ENCODE results near the gene ISM1. TPM values are rescaled to one million over a fixed set of nuclear protein-coding genes. Genes with fewer than 3 reads are reported as not detected.

Gene ISM1
- total and polyA plus RNA-seq, 4 donors = 6.0 to 11.6 (median 9.3) TPM

DNA sequence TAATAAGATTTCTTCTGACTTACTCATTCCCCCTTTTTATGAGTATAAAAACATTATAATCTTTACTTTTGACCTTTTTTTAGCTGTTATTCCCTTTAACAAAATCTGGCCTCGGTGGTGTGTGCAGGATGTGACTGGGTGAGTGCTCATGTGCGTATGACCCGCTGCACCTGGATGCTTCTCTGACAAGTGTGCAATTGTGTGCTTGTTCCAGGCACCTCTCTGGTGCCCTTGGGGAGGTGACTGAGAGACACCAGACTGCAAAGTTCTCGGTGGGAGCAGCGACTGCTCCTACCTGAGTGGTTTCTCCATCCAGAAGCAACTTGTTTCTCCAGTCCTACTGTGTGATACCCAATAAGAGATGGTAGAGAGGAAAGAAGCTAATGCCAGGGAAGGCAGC is 65.0 kb downstream of the ISM1 start:
- H3K27me3 ChIP-seq (ENCODE audit: control insufficient read depth, insufficient read depth, low read length) = no peaks in the 10 kb centered on the region
- WGBS (ENCODE audit: insufficient coverage) = 94% methylated on average over 5 of the region's 5 CpGs
- no peak for DNase-seq (ENCODE audit: low read depth in 4 of 6, low spot score in 6 of 6)
- no peak overlapping the region for H3K27ac ChIP-seq (ENCODE audit: low read depth, low read length)
- peaks cover 2% of the 10 kb centered on the region for H3K36me3 ChIP-seq (ENCODE audit: control insufficient read depth, insufficient read depth, low read length)
- H3K9me3 ChIP-seq (ENCODE audit: control insufficient read depth, insufficient read depth, low read length) = no peaks in the 10 kb centered on the region
- no peak overlapping the region for H3K4me3 ChIP-seq (ENCODE audit: low read depth, low read length)
- H3K4me1 ChIP-seq (ENCODE audit: control insufficient read depth, insufficient read depth, low read length) = no peaks in the 10 kb centered on the region

DNA sequence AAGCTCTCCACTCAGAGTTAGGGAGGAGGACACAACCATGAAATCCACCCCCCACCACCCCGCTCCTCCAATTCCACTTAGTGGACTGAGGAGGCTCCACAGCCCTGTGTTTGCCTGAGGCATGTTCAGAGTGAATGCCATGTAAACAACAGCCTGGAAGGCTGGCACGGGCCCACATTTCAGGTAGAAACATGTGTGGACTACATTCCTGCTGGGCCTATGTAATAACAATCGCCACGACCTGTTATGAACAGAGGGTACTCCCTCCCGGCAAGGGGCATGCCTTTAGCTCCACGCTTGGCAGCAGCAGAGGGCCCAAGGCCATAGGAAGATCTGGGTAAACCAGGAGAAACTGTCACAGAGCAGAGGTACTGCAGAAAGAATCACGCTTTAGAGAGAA is 65.5 kb downstream of the ISM1 start:
- H3K9me3 ChIP-seq (ENCODE audit: control insufficient read depth, insufficient read depth, low read length) = no peaks in the 10 kb centered on the region
- 92% methylated on average over 6 of the region's 7 CpGs for WGBS (ENCODE audit: insufficient coverage)
- H3K27ac ChIP-seq (ENCODE audit: low read depth, low read length) = no peak overlapping the region
- H3K4me1 ChIP-seq (ENCODE audit: control insufficient read depth, insufficient read depth, low read length) = no peaks in the 10 kb centered on the region
- DNase-seq (ENCODE audit: low read depth in 4 of 6, low spot score in 6 of 6) = no peak
- H3K27me3 ChIP-seq (ENCODE audit: control insufficient read depth, insufficient read depth, low read length) = no peaks in the 10 kb centered on the region
- no peak overlapping the region for H3K4me3 ChIP-seq (ENCODE audit: low read depth, low read length)
- peaks cover 2% of the 10 kb centered on the region for H3K36me3 ChIP-seq (ENCODE audit: control insufficient read depth, insufficient read depth, low read length)

DNA sequence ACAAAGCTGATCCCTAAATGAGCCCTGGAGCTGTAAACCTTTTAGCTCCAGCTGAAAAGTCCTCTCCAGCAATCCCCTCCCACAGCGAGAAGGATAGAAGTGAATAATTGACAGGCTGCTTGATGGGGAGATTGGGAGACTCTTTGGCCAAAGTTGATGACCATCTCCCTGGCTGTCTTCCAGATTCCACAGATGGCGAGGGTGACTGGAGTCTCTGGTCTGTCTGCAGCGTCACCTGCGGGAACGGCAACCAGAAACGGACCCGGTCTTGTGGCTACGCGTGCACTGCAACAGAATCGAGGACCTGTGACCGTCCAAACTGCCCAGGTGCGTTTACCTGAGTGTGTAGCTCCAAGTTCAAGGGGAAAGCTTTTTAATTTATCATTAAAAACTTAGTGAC is 67.3 kb downstream of the ISM1 start:
- no peak overlapping the region for H3K27ac ChIP-seq (ENCODE audit: low read depth, low read length)
- 94% methylated on average over 4 of the region's 12 CpGs for WGBS (ENCODE audit: insufficient coverage)
- DNase-seq (ENCODE audit: low read depth in 4 of 6, low spot score in 6 of 6) = no peak
- H3K36me3 ChIP-seq (ENCODE audit: control insufficient read depth, insufficient read depth, low read length) = peaks cover 2% of the 10 kb centered on the region
- H3K9me3 ChIP-seq (ENCODE audit: control insufficient read depth, insufficient read depth, low read length) = no peaks in the 10 kb centered on the region
- H3K4me1 ChIP-seq (ENCODE audit: control insufficient read depth, insufficient read depth, low read length) = no peaks in the 10 kb centered on the region
- H3K4me3 ChIP-seq (ENCODE audit: low read depth, low read length) = no peak overlapping the region
- H3K27me3 ChIP-seq (ENCODE audit: control insufficient read depth, insufficient read depth, low read length) = no peaks in the 10 kb centered on the region

DNA sequence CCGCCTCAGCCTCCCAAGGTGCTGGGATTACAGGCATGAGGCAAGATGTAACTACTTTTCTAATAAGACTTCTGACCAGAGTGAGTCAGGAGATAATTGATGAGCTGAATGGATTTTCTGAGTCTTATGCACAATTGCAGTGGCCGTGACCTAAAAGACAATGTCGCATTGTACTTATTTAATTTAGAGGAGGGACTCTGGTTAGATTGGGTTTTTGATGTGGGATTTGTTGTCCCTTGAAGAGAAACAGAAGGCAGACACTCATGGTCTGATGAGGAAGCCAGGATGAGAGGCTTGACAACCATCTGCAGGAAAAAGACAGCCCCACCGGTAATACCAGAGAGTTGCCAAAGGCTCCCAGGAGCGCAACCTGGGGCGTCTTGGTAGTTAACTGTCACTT is 68.0 kb downstream of the ISM1 start:
- WGBS (ENCODE audit: insufficient coverage) = 90% methylated on average over 3 of the region's 6 CpGs

DNA sequence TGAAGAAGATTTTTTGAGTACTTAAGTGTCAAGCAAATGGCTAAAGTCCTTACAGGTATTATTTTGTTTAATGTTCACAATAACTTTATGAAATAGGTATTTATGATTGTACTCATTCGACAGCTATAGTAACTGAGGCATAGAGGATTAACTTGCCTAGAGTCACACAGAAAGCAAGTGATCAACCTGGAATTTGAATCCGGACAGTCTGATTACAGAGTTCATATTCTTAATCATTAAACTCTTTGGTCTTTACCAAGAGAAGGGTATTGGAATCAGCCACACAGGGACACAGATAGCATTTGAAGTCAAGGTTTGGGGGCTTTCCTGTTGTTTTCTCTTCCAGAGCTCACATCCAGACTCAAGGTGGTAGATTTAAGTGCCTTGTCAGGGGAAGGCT is 69.7 kb downstream of the ISM1 start:
- DNase-seq (ENCODE audit: low read depth in 4 of 6, low spot score in 6 of 6) = no peak
- Histone ChIP-seq H3K27me3 (ENCODE audit: control insufficient read depth, insufficient read depth, low read length) (no peaks in the 10 kb centered on the region), H3K27ac (ENCODE audit: low read depth, low read length) (no peak overlapping the region), H3K36me3 (ENCODE audit: control insufficient read depth, insufficient read depth, low read length) (peaks cover 2% of the 10 kb centered on the region), H3K4me3 (ENCODE audit: low read depth, low read length) (no peak overlapping the region), H3K4me1 (ENCODE audit: control insufficient read depth, insufficient read depth, low read length) (no peaks in the 10 kb centered on the region), H3K9me3 (ENCODE audit: control insufficient read depth, insufficient read depth, low read length) (no peaks in the 10 kb centered on the region)
- no CpG with 5 or more reads among the region's 2 CpGs for WGBS (ENCODE audit: insufficient coverage)

More for the DNA sequence above, 68.0 kb downstream of the ISM1 start:
- Histone ChIP-seq H3K27me3 (ENCODE audit: control insufficient read depth, insufficient read depth, low read length) (no peaks in the 10 kb centered on the region), H3K36me3 (ENCODE audit: control insufficient read depth, insufficient read depth, low read length) (peaks cover 2% of the 10 kb centered on the region), H3K4me1 (ENCODE audit: control insufficient read depth, insufficient read depth, low read length) (no peaks in the 10 kb centered on the region), H3K4me3 (ENCODE audit: low read depth, low read length) (no peak overlapping the region), H3K27ac (ENCODE audit: low read depth, low read length) (no peak overlapping the region), H3K9me3 (ENCODE audit: control insufficient read depth, insufficient read depth, low read length) (no peaks in the 10 kb centered on the region)
- DNase-seq (ENCODE audit: low read depth in 4 of 6, low spot score in 6 of 6) = no peak

DNA sequence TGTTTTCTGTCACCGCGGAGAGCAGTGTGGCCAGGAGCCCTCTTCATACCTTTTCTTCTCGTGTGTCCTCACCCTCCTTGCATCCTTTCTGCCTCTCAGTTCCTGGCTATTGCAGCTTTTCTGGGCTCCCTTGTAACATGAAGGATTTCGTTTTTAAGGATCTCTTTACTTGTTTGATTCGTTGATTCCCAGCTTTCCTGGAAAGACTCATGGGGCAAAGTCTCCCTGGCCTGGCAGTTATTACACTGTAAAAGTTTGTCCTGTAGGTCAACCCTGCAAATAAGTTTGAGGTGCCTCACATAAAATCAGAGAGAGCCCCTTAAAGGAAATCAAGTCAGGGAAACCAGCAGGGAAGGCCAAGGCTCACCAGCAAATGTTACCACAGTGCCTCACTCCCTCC is 70.1 kb downstream of the ISM1 start:
- H3K4me1 ChIP-seq (ENCODE audit: control insufficient read depth, insufficient read depth, low read length) = no peaks in the 10 kb centered on the region
- H3K36me3 ChIP-seq (ENCODE audit: control insufficient read depth, insufficient read depth, low read length) = peaks cover 2% of the 10 kb centered on the region
- H3K27ac ChIP-seq (ENCODE audit: low read depth, low read length) = no peak overlapping the region
- H3K4me3 ChIP-seq (ENCODE audit: low read depth, low read length) = no peak overlapping the region
- H3K9me3 ChIP-seq (ENCODE audit: control insufficient read depth, insufficient read depth, low read length) = no peaks in the 10 kb centered on the region
- no peak for DNase-seq (ENCODE audit: low read depth in 4 of 6, low spot score in 6 of 6)
- H3K27me3 ChIP-seq (ENCODE audit: control insufficient read depth, insufficient read depth, low read length) = no peaks in the 10 kb centered on the region
- 83% methylated on average over 5 of the region's 5 CpGs for WGBS (ENCODE audit: insufficient coverage)

DNA sequence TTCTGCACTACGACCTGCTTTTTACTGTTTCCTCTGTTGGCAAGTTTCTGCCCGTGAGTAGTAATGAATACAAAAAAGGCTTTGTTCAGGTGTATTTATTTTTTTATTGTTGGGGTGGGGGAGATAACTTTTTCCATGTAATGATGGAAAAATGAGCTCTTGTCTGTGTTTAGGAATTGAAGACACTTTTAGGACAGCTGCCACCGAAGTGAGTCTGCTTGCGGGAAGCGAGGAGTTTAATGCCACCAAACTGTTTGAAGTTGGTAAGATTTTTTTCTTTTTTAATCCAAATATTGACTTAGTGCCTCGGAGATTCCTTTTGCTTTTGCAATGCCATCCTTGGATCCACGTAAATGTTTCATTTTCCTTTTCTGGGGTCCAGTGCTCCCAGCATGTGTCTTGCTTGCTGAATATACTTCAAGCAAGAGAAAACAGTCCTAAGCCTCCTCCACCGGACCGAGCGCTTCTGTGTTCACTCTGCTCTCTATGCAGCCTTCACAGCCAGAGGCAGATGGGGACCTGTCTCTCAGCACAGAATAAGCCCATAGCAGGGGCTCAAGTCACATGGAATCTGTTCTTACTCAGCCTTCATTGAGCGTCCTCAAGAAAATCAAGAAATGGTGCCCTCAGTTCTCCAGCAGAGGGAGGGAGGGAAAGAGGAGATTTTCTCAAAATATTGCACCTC is 71.3 kb downstream of the ISM1 start:
- peaks cover 2% of the 10 kb centered on the region for H3K36me3 ChIP-seq (ENCODE audit: control insufficient read depth, insufficient read depth, low read length)
- H3K27me3 ChIP-seq (ENCODE audit: control insufficient read depth, insufficient read depth, low read length) = no peaks in the 10 kb centered on the region
- no peak overlapping the region for H3K4me3 ChIP-seq (ENCODE audit: low read depth, low read length)
- DNase-seq (ENCODE audit: low read depth in 4 of 6, low spot score in 6 of 6) = no peak
- no peak overlapping the region for H3K27ac ChIP-seq (ENCODE audit: low read depth, low read length)
- no peaks in the 10 kb centered on the region for H3K9me3 ChIP-seq (ENCODE audit: control insufficient read depth, insufficient read depth, low read length)
- no peaks in the 10 kb centered on the region for H3K4me1 ChIP-seq (ENCODE audit: control insufficient read depth, insufficient read depth, low read length)
- 65% methylated on average over 7 of the region's 11 CpGs for WGBS (ENCODE audit: insufficient coverage)

DNA sequence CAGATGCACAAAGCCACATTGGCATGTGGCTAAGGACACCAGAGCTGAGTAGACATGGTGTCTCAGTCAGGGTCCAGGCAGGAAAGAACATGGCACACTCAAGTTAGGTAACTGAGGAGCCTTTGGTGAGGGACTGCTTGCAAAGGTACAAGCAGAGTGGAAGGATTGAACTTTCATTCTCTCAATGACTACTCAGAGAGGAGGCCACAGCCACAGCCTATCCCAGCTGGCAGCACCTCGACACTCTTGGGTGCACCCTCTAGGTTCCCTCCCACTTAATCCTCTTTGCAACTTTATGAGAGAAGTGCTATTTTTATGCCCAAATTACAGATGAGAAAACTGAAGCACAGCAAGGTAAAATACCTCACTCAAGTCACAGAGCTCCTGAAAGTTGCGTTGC is 73.4 kb downstream of the ISM1 start:
- Histone ChIP-seq H3K9me3 (ENCODE audit: control insufficient read depth, insufficient read depth, low read length) (no peaks in the 10 kb centered on the region), H3K4me3 (ENCODE audit: low read depth, low read length) (no peak overlapping the region), H3K27ac (ENCODE audit: low read depth, low read length) (no peak overlapping the region), H3K4me1 (ENCODE audit: control insufficient read depth, insufficient read depth, low read length) (no peaks in the 10 kb centered on the region), H3K36me3 (ENCODE audit: control insufficient read depth, insufficient read depth, low read length) (peaks cover 10% of the 10 kb centered on the region), H3K27me3 (ENCODE audit: control insufficient read depth, insufficient read depth, low read length) (no peaks in the 10 kb centered on the region)
- no peak for DNase-seq (ENCODE audit: low read depth in 4 of 6, low spot score in 6 of 6)
- 95% methylated on average over 2 of the region's 2 CpGs for WGBS (ENCODE audit: insufficient coverage)

DNA sequence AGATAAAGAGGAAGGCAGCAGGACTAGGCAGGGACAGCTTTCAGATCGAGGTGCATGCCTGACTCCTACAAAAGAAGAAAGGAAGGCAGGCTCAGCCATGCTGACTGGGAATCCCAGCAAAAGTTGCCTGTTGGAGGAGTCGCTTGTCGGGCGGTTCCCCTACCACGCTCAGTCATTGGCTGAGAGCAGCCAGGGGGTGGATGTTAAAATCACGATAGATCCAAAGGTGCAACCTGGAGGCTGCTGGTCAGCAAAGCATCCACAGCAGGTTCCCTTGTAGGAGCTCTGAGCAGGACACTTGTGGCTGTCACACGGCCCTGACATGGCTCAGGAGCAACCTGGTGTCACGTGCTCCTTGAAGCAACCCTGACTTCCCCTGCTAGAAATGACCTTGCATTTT is 74.6 kb downstream of the ISM1 start:
- no peaks in the 10 kb centered on the region for H3K27me3 ChIP-seq (ENCODE audit: control insufficient read depth, insufficient read depth, low read length)
- no peak for DNase-seq (ENCODE audit: low read depth in 4 of 6, low spot score in 6 of 6)
- H3K4me1 ChIP-seq (ENCODE audit: control insufficient read depth, insufficient read depth, low read length) = no peaks in the 10 kb centered on the region
- H3K36me3 ChIP-seq (ENCODE audit: control insufficient read depth, insufficient read depth, low read length) = peaks cover 9% of the 10 kb centered on the region
- no peak overlapping the region for H3K27ac ChIP-seq (ENCODE audit: low read depth, low read length)
- H3K9me3 ChIP-seq (ENCODE audit: control insufficient read depth, insufficient read depth, low read length) = no peaks in the 10 kb centered on the region
- no peak overlapping the region for H3K4me3 ChIP-seq (ENCODE audit: low read depth, low read length)
- WGBS (ENCODE audit: insufficient coverage) = 84% methylated on average over 8 of the region's 8 CpGs

DNA sequence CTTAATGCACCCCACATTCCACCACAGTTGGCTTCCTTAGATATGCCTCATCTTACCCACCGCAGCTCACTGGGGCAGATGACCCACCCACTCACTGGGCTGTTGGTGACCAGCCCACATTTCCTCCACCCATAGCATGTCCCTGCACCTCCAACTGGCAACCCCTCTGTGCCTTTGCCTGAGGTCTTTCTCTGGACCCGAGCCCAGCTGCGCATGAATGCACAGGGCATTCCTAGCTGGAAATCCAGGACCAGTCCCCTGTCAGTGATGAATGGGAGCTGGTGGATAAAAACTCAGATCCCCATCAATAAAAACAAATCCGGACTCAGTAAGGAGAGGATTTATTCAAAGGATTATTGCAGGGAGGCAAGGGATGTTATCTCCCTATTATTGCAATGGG is 75.0 kb downstream of the ISM1 start:
- no peak for DNase-seq (ENCODE audit: low read depth in 4 of 6, low spot score in 6 of 6)
- H3K4me3 ChIP-seq (ENCODE audit: low read depth, low read length) = no peak overlapping the region
- WGBS (ENCODE audit: insufficient coverage) = 100% methylated on average over 1 of the region's 4 CpGs
- H3K27ac ChIP-seq (ENCODE audit: low read depth, low read length) = no peak overlapping the region
- H3K36me3 ChIP-seq (ENCODE audit: control insufficient read depth, insufficient read depth, low read length) = peaks cover 9% of the 10 kb centered on the region
- H3K4me1 ChIP-seq (ENCODE audit: control insufficient read depth, insufficient read depth, low read length) = no peaks in the 10 kb centered on the region
- no peaks in the 10 kb centered on the region for H3K27me3 ChIP-seq (ENCODE audit: control insufficient read depth, insufficient read depth, low read length)
- no peaks in the 10 kb centered on the region for H3K9me3 ChIP-seq (ENCODE audit: control insufficient read depth, insufficient read depth, low read length)
